GM12865 (cell line): Measurements from ENCODE around the gene NR2C1.

Experiments
- DNase-seq: peaks from one replicate; pipeline ENCODE4 v3.0.0; 2010; ENCODE audit warnings: low read depth
- H3K4me3 ChIP-seq: 2 replicates; pipeline ENCODE4 v1.5.1; 2011; ENCODE audit warnings: mild to moderate bottlenecking, low read depth, low read length, control low read depth
- CTCF ChIP-seq: IDR thresholded peaks from 2 replicates; pipeline ENCODE4 v1.5.1; 2011; ENCODE audit warnings: low read length, control low read depth, low read depth, inconsistent platforms; ENCODE audit not compliant: insufficient read depth; ENCODE audit errors: missing control alignments

The NR2C1 gene

GRCh38 chr12:95066091-95066855 is 7.1 kb downstream of the NR2C1 start:
- H3K4me3 ChIP-seq, result no peak overlapping the region
- no peak for DNase-seq
- no peak for TF ChIP-seq CTCF

GRCh38 chr12:95060951-95061350 is 12.5 kb downstream of the NR2C1 start:
- DNase-seq, result no peak
- no peak for TF ChIP-seq CTCF
- no peak overlapping the region for H3K4me3 ChIP-seq

- DNase-seq, result no peak
- TF ChIP-seq CTCF, result no peak
Measured at GRCh38 chr12:95059984-95060383, 13.4 kb downstream of the NR2C1 start.

GRCh38 chr12:95057424-95057823 is 16.0 kb downstream of the NR2C1 start:
- no peak for DNase-seq
- TF ChIP-seq CTCF, result no peak
- no peak overlapping the region for H3K4me3 ChIP-seq

More at GRCh38 chr12:95059984-95060383, 13.4 kb downstream of the NR2C1 start:
- H3K4me3 ChIP-seq, result no peak overlapping the region

GRCh38 chr12:95055057-95055456 is 18.4 kb downstream of the NR2C1 start:
- no peak for DNase-seq
- no peak for TF ChIP-seq CTCF
- H3K4me3 ChIP-seq, result no peak overlapping the region

GRCh38 chr12:95054206-95054605 is 19.2 kb downstream of the NR2C1 start:
- no peak overlapping the region for H3K4me3 ChIP-seq
- TF ChIP-seq CTCF, result no peak
- DNase-seq, result no peak

GRCh38 chr12:95051241-95051640 is 22.2 kb downstream of the NR2C1 start:
- DNase-seq, result no peak
- no peak overlapping the region for H3K4me3 ChIP-seq
- TF ChIP-seq CTCF, result no peak
